Vagina (tissue), 2 donors: Measurements from ENCODE around the gene ACSS2.

ENCODE experiments used
- POLR2A ChIP-seq, 2 donors: fragments of 450-650 bp; IDR thresholded peaks; one replicate each; pipeline ENCODE4 v1.6.1; 2017; ENCODE audit warnings: antibody characterized with exemption in 2 of 2, mild to moderate bottlenecking in 2 of 2, moderate library complexity in 2 of 2
- POLR2AphosphoS5 ChIP-seq, 2 donors: sonication (generic); formaldehyde crosslinking; IDR thresholded peaks; one replicate each; pipeline ENCODE4 v1.9.0; 2017; ENCODE audit warnings: antibody characterized with exemption in 2 of 2, mild to moderate bottlenecking in 2 of 2, low read depth in 1 of 2; ENCODE audit not compliant: insufficient read depth in 1 of 2
- TF ChIP-seq, protein P1 (sequence below), 3 experiments: fragments of 450-650 bp in 2 of 3; fragments of 200-600 bp in 1 of 3; sonication (generic) in 1 of 3; IDR thresholded peaks; one replicate each; pipeline ENCODE4 v1.5.1; 2017 to 2019; ENCODE audit warnings: antibody characterized with exemption in 3 of 3, mild to moderate bottlenecking in 2 of 3, moderate library complexity in 2 of 3

DNA sequence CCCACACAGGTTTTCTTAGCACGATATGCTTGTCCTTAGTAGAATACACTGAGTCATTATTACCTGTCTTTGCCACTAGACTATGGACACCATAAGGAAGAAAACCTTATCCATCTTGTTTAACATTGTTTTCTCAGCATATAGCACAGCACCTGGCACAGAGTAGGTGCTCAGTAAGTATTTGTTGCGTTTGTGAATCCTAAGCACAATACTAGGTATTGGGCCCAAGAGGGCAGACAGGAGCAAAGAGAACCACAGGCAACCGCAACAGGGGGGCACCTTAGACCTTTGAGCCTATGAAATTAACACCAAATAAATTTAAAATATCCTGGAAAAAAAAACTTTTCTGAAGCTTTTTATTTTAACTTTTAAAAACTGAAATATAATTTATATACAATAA lies 47.2 kb upstream of the ACSS2 start:
- TF ChIP-seq, protein P1, sequence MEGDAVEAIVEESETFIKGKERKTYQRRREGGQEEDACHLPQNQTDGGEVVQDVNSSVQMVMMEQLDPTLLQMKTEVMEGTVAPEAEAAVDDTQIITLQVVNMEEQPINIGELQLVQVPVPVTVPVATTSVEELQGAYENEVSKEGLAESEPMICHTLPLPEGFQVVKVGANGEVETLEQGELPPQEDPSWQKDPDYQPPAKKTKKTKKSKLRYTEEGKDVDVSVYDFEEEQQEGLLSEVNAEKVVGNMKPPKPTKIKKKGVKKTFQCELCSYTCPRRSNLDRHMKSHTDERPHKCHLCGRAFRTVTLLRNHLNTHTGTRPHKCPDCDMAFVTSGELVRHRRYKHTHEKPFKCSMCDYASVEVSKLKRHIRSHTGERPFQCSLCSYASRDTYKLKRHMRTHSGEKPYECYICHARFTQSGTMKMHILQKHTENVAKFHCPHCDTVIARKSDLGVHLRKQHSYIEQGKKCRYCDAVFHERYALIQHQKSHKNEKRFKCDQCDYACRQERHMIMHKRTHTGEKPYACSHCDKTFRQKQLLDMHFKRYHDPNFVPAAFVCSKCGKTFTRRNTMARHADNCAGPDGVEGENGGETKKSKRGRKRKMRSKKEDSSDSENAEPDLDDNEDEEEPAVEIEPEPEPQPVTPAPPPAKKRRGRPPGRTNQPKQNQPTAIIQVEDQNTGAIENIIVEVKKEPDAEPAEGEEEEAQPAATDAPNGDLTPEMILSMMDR (IDR thresholded peaks at IDR 0.05): no peak
- TF ChIP-seq POLR2A (IDR thresholded peaks at IDR 0.05) (no peak), POLR2AphosphoS5 (IDR thresholded peaks at IDR 0.05; ENCODE audit: insufficient read depth in 1 of 2, low read depth in 1 of 2) (no peak)
